H1 (cell line): ENCODE measurements around the gene TRAPPC12. TPM values are rescaled to one million over a fixed set of nuclear protein-coding genes. Genes with fewer than 3 reads are reported as not detected.

ENCODE experiments used
- CTCF ChIA-PET: fragments of 300-600 bp; sonication (Branson Sonifier 250); formaldehyde crosslinking; loops from one replicate; lab custom pipeline; 2021; ENCODE audit not compliant: partially characterized antibody; lab: Charles Lee
- POLR2A ChIA-PET: fragments of 300-600 bp; sonication (Branson Sonifier 250); formaldehyde crosslinking; loops from one replicate; lab custom pipeline; 2021; ENCODE audit warnings: inconsistent platforms; ENCODE audit not compliant: partially characterized antibody; lab: Charles Lee
- DNase-seq, 2 experiments: peaks; one replicate each; pipeline versions ENCODE4 v3.0.0 to v3.0.0-alpha.2; 2010 to 2022; ENCODE audit warnings: low spot score in 2 of 2, low read depth in 1 of 2, mixed read lengths in 1 of 2
- FAIRE-seq: peaks from 2 replicates; lab custom pipeline; 2011; peaks lifted over from hg19 to GRCh38; lab: Jason Lieb, UNC
- H2AFZ ChIP-seq: 2 replicates; pipeline ENCODE4 v1.8.1; 2012; ENCODE audit warnings: low read length, inconsistent platforms
- H2AK5ac ChIP-seq: 2 replicates; pipeline ENCODE4 v1.6.1; 2013; ENCODE audit warnings: low read depth, low read length
- H2BK120ac ChIP-seq: replicated peaks from 2 replicates; pipeline ENCODE3; 2013; ENCODE audit warnings: low read depth, low read length, inconsistent platforms
- H2BK12ac ChIP-seq: 2 replicates; pipeline ENCODE4 v1.6.1; 2013; ENCODE audit warnings: low read depth, low read length
- H2BK15ac ChIP-seq: 2 replicates; pipeline ENCODE4 v1.6.1; 2013; ENCODE audit warnings: low read length
- H2BK20ac ChIP-seq: 2 replicates; pipeline ENCODE4 v1.6.1; 2013; ENCODE audit warnings: low read length
- H2BK5ac ChIP-seq: 2 replicates; pipeline ENCODE4 v1.6.1; 2013; ENCODE audit warnings: low read depth, low read length
- H3K14ac ChIP-seq: 2 replicates; pipeline ENCODE4 v1.6.1; 2013; ENCODE audit warnings: inconsistent platforms; ENCODE audit not compliant: insufficient read length
- H3K18ac ChIP-seq: 2 replicates; pipeline ENCODE4 v1.6.1; 2013; ENCODE audit warnings: low read length; ENCODE audit errors: extremely low read depth
- H3K23ac ChIP-seq: 2 replicates; pipeline ENCODE4 v1.6.1; 2013; ENCODE audit warnings: inconsistent platforms; ENCODE audit not compliant: insufficient read length
- H3K23me2 ChIP-seq: 2 replicates; pipeline ENCODE4 v1.6.1; 2013; ENCODE audit warnings: low read depth, low read length
- H3K27ac ChIP-seq: 2 replicates; pipeline ENCODE4 v1.6.1; 2011; ENCODE audit warnings: low read depth, low read length, inconsistent platforms
- H3K27me3 ChIP-seq, 4 experiments: replicated peaks in 1 of 4; 1 replicate in 1 of 4; 2 replicates in 3 of 4; pipeline versions ENCODE4 v1.6.1 to v1.8.1; 2011 to 2013; ENCODE audit warnings: low read length in 3 of 4, mild to moderate bottlenecking in 3 of 4, inconsistent platforms in 2 of 4, mixed read lengths in 2 of 4, moderate library complexity in 1 of 4; ENCODE audit not compliant: control insufficient read depth in 3 of 4, insufficient read depth in 3 of 4; ENCODE audit errors: extremely low read depth in 1 of 4
- H3K36me3 ChIP-seq, 4 experiments: 2 replicates each; pipeline versions ENCODE4 v1.6.1 to v1.8.1; 2011 to 2013; ENCODE audit warnings: mild to moderate bottlenecking in 4 of 4, low read length in 3 of 4, moderate library complexity in 2 of 4, control low read depth in 1 of 4, inconsistent platforms in 1 of 4; ENCODE audit not compliant: insufficient read depth in 4 of 4, control insufficient read depth in 2 of 4
- H3K4ac ChIP-seq: replicated peaks from 2 replicates; pipeline ENCODE3; 2013; ENCODE audit warnings: low read length, low read depth, mixed read lengths, inconsistent platforms; ENCODE audit not compliant: insufficient read length
- H3K4me1 ChIP-seq, 4 experiments: replicated peaks in 1 of 4; 1 replicate in 1 of 4; 2 replicates in 3 of 4; pipeline versions ENCODE4 v1.6.1 to v1.8.1; 2011 to 2013; ENCODE audit warnings: low read length in 3 of 4, inconsistent platforms in 2 of 4, mixed read lengths in 1 of 4; ENCODE audit not compliant: insufficient read depth in 4 of 4, control insufficient read depth in 3 of 4
- H3K4me2 ChIP-seq, 2 experiments: 2 replicates each; pipeline versions ENCODE4 v1.6.1 to v1.8.1; 2011 to 2013; ENCODE audit warnings: low read depth in 2 of 2, low read length in 2 of 2, control low read depth in 1 of 2, inconsistent platforms in 1 of 2, mild to moderate bottlenecking in 1 of 2; ENCODE audit not compliant: insufficient read depth in 1 of 2
- H3K4me3 ChIP-seq, 4 experiments: fragments of 200-600, 300-600 bp in 1 of 4; sonication (generic), shearing (Covaris generic), sonication (Bioruptor Twin) in 1 of 4; 2 replicates each; pipeline versions ENCODE4 v1.5.1 to v1.8.1; 2011 to 2016; ENCODE audit warnings: low read length in 4 of 4, low read depth in 3 of 4, control low read depth in 2 of 4, inconsistent platforms in 2 of 4, mild to moderate bottlenecking in 2 of 4, mixed read lengths in 1 of 4, moderate library complexity in 1 of 4; ENCODE audit not compliant: insufficient read depth in 2 of 4; ENCODE audit errors: extremely low read depth in 1 of 4
- H3K56ac ChIP-seq: replicated peaks from 2 replicates; pipeline ENCODE3; 2013; ENCODE audit warnings: low read depth, mild to moderate bottlenecking, mixed read lengths, low read length, inconsistent platforms; ENCODE audit not compliant: insufficient read length
- H3K79me1 ChIP-seq: 2 replicates; pipeline ENCODE4 v1.6.1; 2013; ENCODE audit warnings: low read depth, low read length, control low read depth
- H3K79me2 ChIP-seq, 2 experiments: 2 replicates each; pipeline versions ENCODE4 v1.6.1 to v1.8.1; 2012 to 2013; ENCODE audit warnings: low read length in 2 of 2, mild to moderate bottlenecking in 2 of 2, inconsistent platforms in 1 of 2; ENCODE audit not compliant: insufficient read depth in 2 of 2, control insufficient read depth in 1 of 2
- H3K9ac ChIP-seq, 4 experiments: replicated peaks in 1 of 4; 1 replicate in 1 of 4; 2 replicates in 3 of 4; pipeline versions ENCODE4 v1.6.1 to v1.8.1; 2011 to 2013; ENCODE audit warnings: low read depth in 3 of 4, low read length in 3 of 4, control low read depth in 2 of 4, mild to moderate bottlenecking in 2 of 4, moderate library complexity in 2 of 4, inconsistent platforms in 1 of 4; ENCODE audit errors: extremely low read depth in 1 of 4
- H3K9me3 ChIP-seq, 2 experiments: 2 replicates each; pipeline versions ENCODE4 v1.6.1 to v1.8.1; 2012 to 2013; ENCODE audit warnings: mild to moderate bottlenecking in 2 of 2, moderate library complexity in 2 of 2, control low read depth in 1 of 2, inconsistent platforms in 1 of 2, low read depth in 1 of 2, low read length in 1 of 2, mixed read lengths in 1 of 2; ENCODE audit not compliant: insufficient read depth in 2 of 2
- H4K20me1 ChIP-seq, 2 experiments: replicated peaks in 1 of 2; 2 replicates each; pipeline versions ENCODE3 to v1.8.1; 2011 to 2013; ENCODE audit warnings: inconsistent platforms in 2 of 2, low read length in 2 of 2, mild to moderate bottlenecking in 1 of 2; ENCODE audit not compliant: insufficient read depth in 2 of 2, control insufficient read depth in 1 of 2
- H4K5ac ChIP-seq: 2 replicates; pipeline ENCODE4 v1.6.1; 2013; ENCODE audit warnings: low read length, low read depth, mixed read lengths, inconsistent platforms; ENCODE audit not compliant: insufficient read length
- H4K8ac ChIP-seq: 2 replicates; pipeline ENCODE4 v1.8.0; 2013; ENCODE audit warnings: mild to moderate bottlenecking, moderate library complexity, low read length, inconsistent platforms; ENCODE audit not compliant: insufficient read depth; ENCODE audit errors: extremely low read depth
- H4K91ac ChIP-seq: replicated peaks from 2 replicates; pipeline ENCODE3; 2013; ENCODE audit warnings: low read length, mixed read lengths, inconsistent platforms; ENCODE audit not compliant: insufficient read length
- ATF3 ChIP-seq: IDR thresholded peaks from 2 replicates; pipeline ENCODE4 v1.6.1; 2011; ENCODE audit warnings: low read depth, mild to moderate bottlenecking, low read length; ENCODE audit not compliant: insufficient read depth
- KDM5A ChIP-seq: fragments of 200-600 bp; IDR thresholded peaks from 2 replicates; pipeline ENCODE4 v1.7.1; 2012; ENCODE audit warnings: mild to moderate bottlenecking, low read length, inconsistent platforms, mixed read lengths
- MAFK ChIP-seq: IDR thresholded peaks from 2 replicates; pipeline ENCODE4 v1.6.1; 2012; ENCODE audit warnings: low read depth, mild to moderate bottlenecking, improper control_type of control experiment, low read length
- MAX ChIP-seq: IDR thresholded peaks from 2 replicates; pipeline ENCODE4 v1.6.1; 2012; ENCODE audit warnings: inconsistent platforms
- RBBP5 ChIP-seq: IDR thresholded peaks from 2 replicates; pipeline ENCODE4 v1.7.1; 2012; ENCODE audit warnings: low read depth, mild to moderate bottlenecking, inconsistent platforms, low read length, moderate library complexity, borderline replicate concordance
- RFX5 ChIP-seq: IDR thresholded peaks from 2 replicates; pipeline ENCODE4 v1.6.1; 2011; ENCODE audit warnings: low read depth, low read length, improper control_type of control experiment, borderline replicate concordance
- RNF2 ChIP-seq: fragments of 200-900, 300-1000 bp; sonication (generic); IDR thresholded peaks from 2 replicates; pipeline ENCODE4 v1.7.1; 2016; ENCODE audit warnings: borderline replicate concordance, low read depth, mild to moderate bottlenecking, antibody characterized with exemption, low read length; ENCODE audit not compliant: poor library complexity, severe bottlenecking; ENCODE audit errors: missing control alignments
- RXRA ChIP-seq: IDR thresholded peaks from 2 replicates; pipeline ENCODE4 v1.6.1; 2011; ENCODE audit warnings: low read depth, mild to moderate bottlenecking, low read length, moderate library complexity; ENCODE audit not compliant: insufficient read depth
- SAP30 ChIP-seq: fragments of 300-600 bp; sonication (generic); IDR thresholded peaks from 2 replicates; pipeline ENCODE4 v1.7.1; 2012; ENCODE audit warnings: low read length, moderate library complexity, mild to moderate bottlenecking, inconsistent platforms; ENCODE audit not compliant: insufficient read depth, insufficient replicate concordance
- SIX5 ChIP-seq: IDR thresholded peaks from 2 replicates; pipeline ENCODE4 v1.6.1; 2011; ENCODE audit warnings: mild to moderate bottlenecking, low read depth, low read length
- SP4 ChIP-seq: IDR thresholded peaks from 2 replicates; pipeline ENCODE4 v1.6.1; 2012; ENCODE audit warnings: low read length, inconsistent platforms
- TCF12 ChIP-seq: IDR thresholded peaks from 2 replicates; pipeline ENCODE4 v1.6.1; 2011; ENCODE audit warnings: low read depth, mild to moderate bottlenecking, low read length
- TEAD4 ChIP-seq: IDR thresholded peaks from 2 replicates; pipeline ENCODE4 v1.6.1; 2012; ENCODE audit warnings: low read depth, low read length, inconsistent platforms, mixed read lengths
- WGBS, 2 experiments: shearing (Covaris generic) in 1 of 2; methylation state at CpG; one replicate each; pipeline versions ENCODE4 v1.1.6 to v1.1.7; 2013 to 2015; ENCODE audit warnings: low lambda C conversion rate in 2 of 2, mixed read lengths in 2 of 2, inconsistent platforms in 1 of 2, low coverage in 1 of 2, missing lambda C conversion rate in 1 of 2; ENCODE audit not compliant: insufficient replicate concordance in 2 of 2, insufficient coverage in 1 of 2, insufficient read length in 1 of 2; ENCODE audit errors: extremely low coverage in 1 of 2, missing lambda C conversion rate in 1 of 2; 5-methylcytosine and 5-hydroxymethylcytosine counted together
- polyA plus RNA-seq, 7 experiments: library from polyadenylated mRNA; depleted of rRNA in 3 of 7; stranded (reverse) in 5 of 7; unstranded in 2 of 7; fragments of >200 nt in 5 of 7; fragments of 200-250 nt in 2 of 7; gene quantifications; 1 replicate in 5 of 7; 2 replicates in 1 of 7; 4 replicates in 1 of 7; pipeline versions ENCODE4 v1.2.1 to v1.2.3, GENCODE V29; 2011 to 2013; ENCODE audit warnings: missing spikeins in 2 of 7, mixed read lengths in 2 of 7
- total RNA-seq: library from RNA; stranded (reverse); fragmentation: NEBNext Ultra II Directional; extraction: Animal tissue kit (Norgen Biotek cat#: 25700); gene quantifications from 2 replicates; pipeline ENCODE4 v1.2.1, GENCODE V29; 2021

TRAPPC12 gene
- total and polyA plus RNA-seq, 2 of the 8 experiments (the other 6 are each of a cell fraction or from before 2014, with no cell fraction given) = 35.0 to 67.3 TPM

GRCh38 chr2:3460156-3460555, 80.7 kb downstream of the TRAPPC12 start:
- Histone ChIP-seq H3K36me3 (peaks cover 0 to 7% (median 2%) of the 10 kb centered on the region in 4 experiments; a peak in 1 of 8 replicates), H2BK20ac (no peak overlapping the region), H3K9ac (no peak overlapping the region), H4K5ac (no peak overlapping the region), H3K14ac (no peak overlapping the region), H3K23me2 (no peaks in the 10 kb centered on the region), H3K4me3 (no peak overlapping the region), H4K91ac (no peak overlapping the region), H3K79me2 (no peaks in the 10 kb centered on the region), H3K9me3 (no peaks in the 10 kb centered on the region), H2BK5ac (no peak overlapping the region), H3K56ac (no peak overlapping the region), H4K20me1 (peaks cover 0 to 2% of the 10 kb centered on the region in 2 experiments), H2BK12ac (no peak overlapping the region), H2AFZ (no peak overlapping the region), H4K8ac (no peak overlapping the region; the same call in 1 of the 2 replicates), H3K23ac (no peak overlapping the region), H3K79me1 (no peaks in the 10 kb centered on the region; the same call in 1 of the 2 replicates), H3K4me2 (no peak overlapping the region), H2BK15ac (no peak overlapping the region), H2AK5ac (no peak overlapping the region), H3K27me3 (no peaks in the 10 kb centered on the region), H3K27ac (no peak overlapping the region), H3K4ac (no peak overlapping the region), H3K18ac (no peak overlapping the region), H2BK120ac (no peak overlapping the region), H3K4me1 (peaks cover 5 to 10% (median 9%) of the 10 kb centered on the region in 4 experiments)
- FAIRE-seq (no peak), DNase-seq (no peak)
- ChIA-PET CTCF (interaction anchor here (0.7 to 12.1 kb wide), 12 partner anchors 8 to 191 kb away, joined by 3 to 152 read pairs (median 7); no protein-coding TSS in a partner anchor), POLR2A (interaction anchor here (1.4 kb wide), 1 partner anchor 98 kb away, joined by 4 read pairs; the partner anchor contains the start of gene RNASEH1)
- 89% methylated on average over 11 of the region's 11 CpGs; no CpG with 5 or more reads in 1 of the 2 experiments for WGBS, 2 experiments
- no peak for TF ChIP-seq TEAD4
- no peak for TF ChIP-seq MAX
- no peak for TF ChIP-seq TCF12
- no peak for TF ChIP-seq ATF3
- TF ChIP-seq RBBP5 = no peak
- TF ChIP-seq RNF2 = no peak
- no peak for TF ChIP-seq SIX5
- TF ChIP-seq RFX5 = no peak
- TF ChIP-seq KDM5A = no peak
- no peak for TF ChIP-seq SAP30
- TF ChIP-seq RXRA = no peak
- no peak for TF ChIP-seq SP4
- no peak for TF ChIP-seq MAFK
